GM03348 (cell line): Measurements from ENCODE around the gene GPR15.
"Not testable (repeated sequence)": the region's sequence is repeated elsewhere in the genome, so short reads cannot be mapped to it uniquely, and the experiment has no call there.

ENCODE experiments used
- DNase-seq: peaks from one replicate; pipeline ENCODE4 v3.0.0; 2012; ENCODE audit warnings: low spot score

Gene GPR15

DNA sequence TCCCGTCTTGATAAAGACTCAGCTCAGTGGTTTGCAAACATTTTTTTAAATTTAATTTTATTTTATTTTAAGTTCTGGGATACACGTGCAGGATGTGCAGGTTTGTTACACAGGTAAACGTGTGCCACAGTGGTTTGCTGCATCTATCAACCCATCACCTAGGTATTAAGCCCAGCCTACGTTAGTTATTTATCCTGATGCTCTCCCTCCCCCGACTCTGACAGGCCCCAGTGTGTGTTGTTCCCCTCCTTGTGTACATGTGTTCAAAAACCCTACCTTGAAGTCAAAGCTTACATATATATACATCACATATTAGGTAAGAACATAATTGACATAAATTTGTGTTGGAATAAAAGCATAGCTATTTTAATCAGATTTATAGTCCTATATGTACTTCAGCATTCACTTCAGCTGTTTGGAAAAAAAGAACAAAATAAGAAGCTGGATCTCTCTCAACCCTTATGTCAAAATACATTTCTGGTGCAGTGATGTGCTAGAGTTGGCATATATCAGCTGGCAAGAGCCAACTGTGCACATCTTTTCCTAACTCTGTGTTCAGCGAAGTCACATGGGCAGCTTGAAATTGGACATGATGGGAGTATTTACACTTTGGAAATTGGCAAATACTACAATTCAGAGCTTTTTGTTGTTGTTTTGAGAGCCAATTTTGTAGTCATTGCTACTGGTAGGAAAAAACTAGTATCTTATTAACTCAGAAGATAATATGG, 26.5 kb downstream of the GPR15 start:
- DNase-seq, result no peak

DNA sequence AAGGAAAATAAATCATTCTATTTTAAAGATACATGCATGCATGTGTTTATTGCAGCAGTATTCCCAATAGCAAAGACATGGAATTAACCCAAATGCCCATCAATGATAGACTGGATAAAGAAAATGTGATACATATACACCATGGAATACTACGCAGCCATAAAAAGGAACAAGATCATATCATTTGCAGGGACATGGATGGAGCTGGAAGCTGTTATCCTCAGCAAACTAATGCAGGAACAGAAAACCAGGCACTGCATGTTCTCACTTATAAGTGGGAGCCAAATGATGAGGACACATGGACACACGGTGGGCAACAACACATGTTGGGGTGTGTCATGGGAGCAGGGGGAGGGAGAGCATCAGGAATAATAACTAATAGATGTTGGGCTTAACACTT, 28.0 kb downstream of the GPR15 start:
- DNase-seq, result not testable (repeated sequence)

DNA sequence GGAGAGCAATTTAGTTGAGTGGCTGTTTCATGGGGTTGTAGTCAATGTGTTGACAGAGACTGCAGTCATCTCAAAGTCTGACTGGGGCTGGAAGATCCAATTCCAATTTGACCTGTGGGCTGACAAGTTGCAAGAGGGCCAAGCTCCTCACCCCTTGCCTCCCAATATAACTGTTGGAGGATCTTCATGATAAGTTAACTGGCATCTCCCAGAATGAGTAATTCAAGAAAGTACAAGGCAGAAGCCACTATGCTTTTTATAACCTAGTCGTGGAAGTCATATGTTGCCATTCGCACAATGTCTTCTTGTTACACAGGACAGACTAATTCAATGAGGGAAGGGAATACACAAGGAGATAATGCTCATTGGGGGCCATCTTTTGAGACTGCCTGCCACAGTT, 29.1 kb downstream of the GPR15 start:
- DNase-seq, result no peak

DNA sequence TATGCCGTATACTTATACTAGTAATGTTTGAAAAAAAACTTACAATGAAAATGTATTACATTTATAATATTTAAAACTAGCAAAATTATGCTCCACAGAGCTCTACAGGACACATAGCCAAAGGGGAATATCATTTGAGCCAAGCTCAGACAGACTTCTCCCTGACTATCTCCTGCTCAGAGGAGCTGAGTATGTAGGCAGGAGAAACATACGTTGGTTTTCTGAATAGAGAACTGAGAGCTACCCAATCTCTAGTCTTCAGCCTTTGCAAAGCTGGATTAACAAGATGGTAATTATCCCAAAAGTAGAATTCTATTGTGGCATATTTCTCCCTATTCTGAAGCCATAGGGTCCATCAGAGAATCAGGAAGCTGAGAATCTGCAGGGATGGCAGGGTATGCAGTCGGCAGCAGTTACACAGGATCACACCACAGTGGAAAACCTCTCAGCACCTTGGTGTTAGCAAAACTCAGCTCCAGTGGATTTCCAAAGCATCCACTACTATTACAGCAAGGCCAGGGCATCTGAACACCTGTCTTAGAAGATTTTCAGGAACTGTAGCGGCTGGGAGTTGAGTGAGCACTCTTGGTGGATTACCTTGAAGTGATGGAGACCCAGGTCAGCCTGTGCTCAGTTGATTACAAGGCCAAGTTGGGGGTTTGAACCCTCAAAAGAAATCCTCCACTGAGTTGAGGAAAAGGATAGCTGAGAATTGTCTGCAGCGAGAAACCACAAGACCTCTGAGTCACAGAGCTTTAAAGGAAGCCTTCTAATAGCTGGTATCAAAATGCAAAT, 30.1 kb downstream of the GPR15 start:
- peak; percentile 20 for DNase-seq

DNA sequence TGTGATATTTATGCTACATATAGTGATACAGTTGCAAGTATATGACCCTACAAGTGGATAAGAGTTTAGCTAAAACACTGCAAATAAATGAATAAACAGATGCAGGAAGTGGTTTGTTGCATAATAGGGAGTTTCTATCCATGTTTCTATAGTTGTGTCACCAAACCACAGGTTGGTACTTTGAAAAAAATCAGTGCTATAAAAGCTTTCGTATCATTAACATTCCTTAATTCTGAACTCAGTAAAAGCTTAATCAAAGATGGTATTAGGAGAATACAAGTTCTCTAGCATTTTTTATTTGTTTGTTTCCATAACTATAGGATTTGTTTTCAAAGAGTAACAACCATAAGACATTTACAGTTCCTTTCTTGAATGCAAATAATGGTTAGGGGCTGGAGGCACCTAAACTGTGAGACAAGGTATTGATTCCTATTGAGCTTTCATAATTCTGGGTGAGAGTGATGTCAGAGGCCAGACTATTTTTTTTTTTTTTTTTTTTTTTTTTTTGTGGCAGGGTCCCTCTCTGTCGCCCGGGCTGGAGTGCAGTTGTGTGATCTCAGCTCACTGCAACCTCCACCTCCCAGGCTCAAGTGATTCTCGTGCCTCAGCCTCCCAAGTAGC, 32.0 kb downstream of the GPR15 start:
- DNase-seq, result peak; percentile 58

DNA sequence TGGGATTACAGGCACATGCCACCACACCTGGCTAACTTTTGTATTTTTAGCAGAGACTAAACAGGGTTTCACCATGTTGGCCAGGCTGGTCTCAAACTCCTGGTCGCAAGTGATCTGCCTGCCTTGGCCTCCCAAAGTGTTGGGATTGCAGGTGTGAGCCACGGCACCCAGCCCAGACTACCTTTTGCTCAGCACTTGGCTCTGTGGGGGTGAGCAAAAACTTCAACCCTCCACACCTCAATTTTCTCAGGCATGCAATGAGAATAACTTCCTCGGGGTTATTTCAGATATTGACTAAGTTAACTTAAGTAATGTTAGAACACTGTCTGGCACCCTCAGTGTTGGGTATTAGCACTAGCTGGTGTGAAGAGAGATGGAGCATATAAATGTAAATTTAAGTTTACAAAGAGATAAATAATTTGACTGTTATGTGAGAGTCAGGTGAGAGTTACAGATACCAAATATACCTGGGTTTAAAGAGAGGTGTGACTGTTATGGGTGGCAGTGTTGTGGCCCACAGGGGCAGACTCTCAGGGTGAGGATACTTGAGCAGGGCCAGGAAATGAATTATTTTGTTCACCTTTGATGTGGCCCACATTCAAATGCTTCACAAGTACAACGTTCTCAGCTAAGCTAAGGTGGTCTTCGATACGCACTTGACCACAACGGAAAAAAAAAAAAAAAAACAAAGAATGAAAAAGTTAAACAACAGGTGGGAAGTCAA, 32.7 kb downstream of the GPR15 start:
- no peak for DNase-seq

DNA sequence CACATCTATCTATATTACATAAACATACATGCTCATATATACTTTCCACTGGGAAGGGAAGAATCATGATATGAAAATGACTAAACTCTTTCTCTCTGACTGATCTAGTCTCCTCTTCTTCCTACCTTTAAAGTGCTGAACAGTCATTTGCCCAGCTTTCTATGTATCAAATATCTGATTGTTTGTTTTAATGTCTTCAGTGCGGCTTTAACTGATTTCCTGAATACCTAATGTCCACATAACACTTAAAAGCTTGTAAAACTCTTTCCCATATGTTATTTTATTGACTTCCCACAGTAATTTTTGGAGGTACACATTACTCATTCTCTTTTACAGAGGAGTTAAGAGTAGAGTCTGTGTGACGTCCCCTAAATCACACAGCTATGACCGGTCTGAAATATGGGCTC, 33.5 kb downstream of the GPR15 start:
- DNase-seq, result no peak

DNA sequence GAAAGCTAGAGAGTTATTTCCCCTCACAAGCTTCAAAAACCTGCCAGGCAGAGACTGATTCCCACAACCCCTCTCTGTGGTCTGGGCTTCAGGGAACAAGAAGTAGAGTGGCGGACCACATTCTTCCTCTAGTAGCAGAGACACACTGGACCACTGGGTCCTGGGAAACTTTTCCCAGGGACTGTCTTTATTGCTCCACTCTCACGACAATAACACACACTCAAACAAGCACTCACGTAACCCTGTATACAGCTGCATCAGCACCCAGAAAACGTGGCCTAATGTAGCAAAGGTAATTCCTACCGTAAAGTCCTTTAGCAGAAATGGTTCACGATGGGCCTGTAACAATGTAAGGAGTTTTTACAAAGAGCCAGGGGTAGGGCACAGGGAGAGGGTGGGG, 34.1 kb downstream of the GPR15 start:
- no peak for DNase-seq

DNA sequence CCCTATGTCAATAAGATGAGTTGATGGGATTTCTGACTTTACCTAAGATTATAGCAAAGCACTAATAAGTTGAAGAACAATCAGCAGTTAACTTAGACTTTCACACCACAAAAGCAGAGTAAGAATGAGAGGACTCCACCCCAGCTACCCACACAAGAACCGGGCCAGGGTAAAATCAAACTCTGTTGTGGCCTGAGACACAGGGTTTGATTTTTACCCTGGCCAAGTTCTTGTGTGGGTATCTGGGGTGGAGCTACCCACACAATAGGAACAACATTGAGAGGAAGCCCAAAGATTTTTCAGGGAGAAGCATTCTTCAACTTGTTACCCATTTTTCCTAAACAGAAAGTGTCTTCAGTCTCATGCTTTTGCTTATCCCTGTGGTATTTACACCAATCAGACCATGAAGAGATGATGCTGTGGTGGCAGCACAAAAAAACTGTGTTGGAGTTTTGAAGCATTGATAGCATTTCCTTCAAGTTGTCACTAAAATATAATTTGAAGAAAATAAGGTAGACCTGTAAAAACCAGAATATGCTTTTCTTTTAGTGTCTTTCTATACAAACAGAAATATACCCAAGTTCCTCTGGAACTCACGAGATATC, 36.0 kb downstream of the GPR15 start:
- DNase-seq, result no peak

DNA sequence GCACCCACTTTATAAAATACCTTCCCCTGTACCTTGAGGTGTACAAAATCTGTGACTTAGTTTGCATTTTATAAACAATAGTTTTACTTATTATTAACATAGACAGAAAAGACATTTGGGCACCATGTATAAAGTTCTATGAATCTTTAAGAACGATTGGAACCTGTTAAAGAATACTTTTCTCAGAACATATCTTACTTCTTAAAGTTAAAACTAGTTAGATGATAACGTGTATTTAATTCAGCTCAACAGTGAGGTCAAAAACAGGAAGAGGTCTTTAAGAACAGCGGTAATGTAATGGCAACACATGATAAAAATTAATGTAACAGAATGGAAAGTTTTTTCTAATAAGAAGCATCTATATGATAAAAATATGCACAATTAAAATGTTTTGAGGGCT, 36.6 kb downstream of the GPR15 start:
- no peak for DNase-seq

DNA sequence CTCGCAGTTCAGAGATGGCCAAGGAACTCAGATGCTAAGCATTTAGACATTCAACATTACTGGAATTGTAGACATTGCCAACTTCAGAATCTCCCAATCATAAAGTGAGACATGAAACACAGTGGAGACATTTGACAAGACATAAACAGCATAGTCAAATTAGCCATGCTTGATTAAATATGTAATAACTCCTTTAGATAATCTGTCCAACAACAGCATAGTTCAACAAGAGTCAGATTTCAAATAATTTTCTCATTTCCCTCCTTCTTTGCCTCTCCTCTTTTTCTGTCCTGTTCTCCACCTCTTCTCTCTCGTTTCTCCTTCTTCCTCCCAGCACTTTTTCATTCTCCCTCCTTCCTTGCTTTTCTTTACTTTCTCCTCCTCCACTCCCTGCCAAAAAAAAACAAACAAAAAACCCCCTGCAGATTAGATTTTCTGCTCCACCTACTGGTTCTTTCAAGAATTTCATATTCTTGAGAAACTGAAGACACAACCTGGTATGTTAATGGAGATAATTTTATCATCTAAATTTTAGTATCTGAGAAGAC, 41.5 kb downstream of the GPR15 start:
- peak; percentile 27 for DNase-seq

DNA sequence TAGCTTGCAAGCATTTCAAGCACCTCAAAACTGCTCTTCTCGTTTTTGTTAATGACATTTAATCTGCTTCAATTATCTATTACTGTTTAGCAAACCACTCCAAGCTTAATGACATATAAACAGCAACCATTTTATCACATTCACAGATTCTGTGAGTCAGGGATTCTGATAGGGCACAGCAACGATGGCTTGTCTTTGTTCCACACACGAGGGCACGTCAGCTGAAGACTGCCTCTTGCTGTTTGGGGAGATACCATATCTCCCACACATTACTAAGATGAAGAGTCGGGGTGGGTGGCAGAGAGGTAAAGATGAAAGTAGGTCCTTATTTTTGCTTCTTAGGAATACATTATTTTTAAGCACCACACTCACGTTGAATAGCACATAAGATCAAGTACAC, 42.4 kb downstream of the GPR15 start:
- DNase-seq, result no peak

DNA sequence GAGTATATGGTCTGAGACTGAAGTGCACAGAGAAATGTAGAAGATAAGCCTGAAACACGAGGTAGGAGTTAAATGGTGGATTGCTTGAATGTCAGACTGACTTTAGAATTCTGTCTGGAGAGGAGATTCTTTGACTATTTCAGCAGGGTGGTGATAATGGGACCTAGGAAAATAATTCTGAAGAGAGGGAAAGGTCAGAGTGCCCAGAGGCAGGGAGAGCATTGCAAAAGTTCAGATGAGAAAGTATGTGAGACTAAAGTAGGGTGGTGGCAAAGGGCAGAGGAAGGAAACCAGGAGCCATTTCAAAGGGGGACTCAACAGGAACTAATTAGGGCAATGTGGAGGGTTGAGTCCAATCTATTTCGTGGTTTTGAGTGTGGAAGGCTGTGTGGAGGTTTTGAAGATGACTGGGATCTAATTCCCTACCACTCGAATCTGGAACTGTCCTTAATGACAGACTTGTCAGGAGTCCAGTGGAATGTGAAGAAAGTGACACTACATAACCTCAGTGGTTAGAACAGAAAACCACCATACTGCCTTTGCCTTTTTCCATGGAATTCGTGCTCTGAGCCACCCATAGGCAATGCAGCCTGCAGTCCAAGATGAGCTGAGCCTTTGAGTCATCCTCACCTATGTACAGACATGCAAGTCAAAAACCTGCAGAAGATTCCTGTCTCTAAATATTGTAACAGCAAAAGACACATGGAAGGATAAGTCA, 45.6 kb downstream of the GPR15 start:
- DNase-seq, result peak; percentile 57

DNA sequence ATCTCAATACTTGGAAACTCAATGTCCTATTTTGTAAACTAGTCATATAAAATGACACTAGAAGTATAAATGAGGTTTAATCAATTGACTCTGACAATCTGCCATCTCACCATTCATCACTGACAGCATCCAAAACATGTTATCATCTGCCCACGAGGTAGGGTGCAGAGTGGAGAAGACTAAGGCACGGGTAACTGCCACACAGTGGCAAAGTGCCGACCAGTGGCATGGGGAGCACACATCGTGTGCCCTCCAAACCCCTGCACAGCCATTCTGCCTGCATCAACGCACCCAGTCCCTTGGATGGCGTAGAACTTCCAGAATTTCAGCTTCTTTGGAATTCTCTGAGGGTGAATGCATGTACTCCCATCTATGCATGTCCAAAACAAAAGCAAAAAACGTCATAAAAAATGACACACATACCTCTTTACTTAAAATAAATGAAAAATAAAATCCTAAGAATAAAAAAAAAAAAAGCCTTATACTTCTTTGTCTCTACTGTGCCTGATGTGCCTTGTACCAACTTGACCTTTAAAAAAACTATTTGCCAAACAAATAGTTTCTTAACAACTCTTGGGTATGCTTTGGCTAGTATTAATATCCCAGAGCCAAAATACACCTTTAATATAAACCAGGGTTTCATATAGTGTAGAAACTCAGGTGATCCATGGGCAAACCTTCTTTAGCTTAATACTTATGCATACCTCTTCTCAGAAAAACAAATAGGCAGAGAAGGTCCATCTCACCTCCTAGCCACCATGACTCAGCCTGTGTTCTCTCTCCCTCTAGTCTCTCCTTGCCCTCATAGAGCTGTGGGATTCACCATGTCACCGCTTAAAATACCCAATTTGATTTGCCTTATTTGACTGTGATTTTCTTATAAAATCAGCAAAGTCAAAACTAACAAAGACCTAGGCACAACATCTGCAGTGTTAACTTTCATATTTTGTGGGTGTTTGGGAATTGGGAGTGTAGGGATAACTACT, 48.9 kb downstream of the GPR15 start:
- DNase-seq, result no peak

DNA sequence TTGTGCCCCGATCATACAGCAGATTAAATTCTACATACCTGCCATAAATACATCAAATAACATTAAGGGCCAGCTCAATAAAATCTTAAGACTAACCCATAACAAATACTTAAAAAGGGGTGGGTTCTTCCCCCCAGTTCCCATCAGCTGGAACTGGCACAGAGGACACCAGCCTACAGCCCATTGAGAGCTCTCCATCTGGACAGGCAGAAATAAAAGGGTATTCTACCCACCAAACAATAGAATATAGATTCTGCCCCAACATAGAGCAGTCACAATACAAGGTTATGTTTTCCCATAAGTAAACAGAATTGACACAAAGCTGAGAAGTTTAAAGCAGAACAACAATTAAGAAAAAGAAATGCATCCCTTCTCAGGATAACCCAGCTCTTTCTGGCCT, 49.7 kb downstream of the GPR15 start:
- no peak for DNase-seq

DNA sequence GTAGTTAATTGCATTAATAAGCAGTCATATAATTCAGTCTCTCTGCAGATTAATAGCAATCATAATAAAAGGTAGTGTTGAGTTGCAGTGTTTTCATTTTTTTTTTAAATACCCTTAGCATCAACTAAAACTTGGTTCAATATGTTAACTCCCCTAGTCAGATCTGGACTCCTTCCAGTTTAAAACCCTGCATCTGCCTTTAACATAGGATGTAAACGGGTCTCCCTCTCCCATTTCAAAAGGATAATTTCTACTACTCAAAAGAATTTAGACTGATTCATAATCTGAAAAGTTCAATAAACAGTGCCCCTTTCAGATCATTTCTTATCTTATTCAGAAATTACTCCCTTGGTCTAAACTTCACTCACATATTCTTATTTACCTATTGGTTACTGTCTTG, 50.3 kb downstream of the GPR15 start:
- DNase-seq, result no peak

DNA sequence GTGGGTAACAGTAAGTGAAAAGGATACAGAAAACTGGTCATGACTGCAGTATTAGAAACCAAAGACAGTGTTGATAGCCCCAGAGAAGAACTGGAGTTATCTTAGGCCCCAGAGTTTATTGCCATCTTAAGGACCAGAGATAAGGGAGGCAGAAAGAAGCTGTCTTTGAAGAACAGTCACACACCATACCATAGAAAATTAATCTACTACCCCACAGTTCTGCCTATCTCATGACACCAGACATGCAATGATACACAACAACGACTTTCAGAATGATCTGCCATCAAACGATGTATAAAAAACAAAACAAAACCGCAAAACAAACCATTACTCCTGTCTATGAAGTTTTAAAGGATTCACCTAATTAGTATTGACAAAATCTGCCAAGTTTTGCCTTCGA, 52.0 kb downstream of the GPR15 start:
- no peak for DNase-seq
